Keratinocyte (primary cell): ENCODE results near the gene UBE2R2. TPM values are rescaled to one million over a fixed set of nuclear protein-coding genes. Genes with fewer than 3 reads are reported as not detected.

Experiments used
- DNase-seq: peaks from one replicate; pipeline ENCODE4 v3.0.0-alpha.2; 2011; ENCODE audit warnings: low read depth, missing footprints, low spot score
- FAIRE-seq: peaks from 2 replicates; lab custom pipeline; 2011; peaks lifted over from hg19 to GRCh38; lab: Jason Lieb, UNC
- H2AFZ ChIP-seq: 2 replicates; pipeline ENCODE4 v1.6.0; 2012; ENCODE audit warnings: low read length, control low read depth, inconsistent platforms; ENCODE audit not compliant: control insufficient read depth
- H3K27ac ChIP-seq: 2 replicates; pipeline ENCODE4 v1.5.1; 2011; ENCODE audit warnings: low read length; ENCODE audit not compliant: control insufficient read depth, insufficient read depth
- H3K27me3 ChIP-seq: 3 replicates; pipeline ENCODE4 v1.6.0; 2011; ENCODE audit warnings: low read length; ENCODE audit not compliant: control insufficient read depth, insufficient read depth; ENCODE audit errors: extremely low read depth
- H3K36me3 ChIP-seq, 2 experiments: 2 replicates in 1 of 2; 3 replicates in 1 of 2; pipeline ENCODE4 v1.5.1; 2011; ENCODE audit warnings: low read length in 2 of 2, mild to moderate bottlenecking in 1 of 2; ENCODE audit not compliant: control insufficient read depth in 2 of 2, insufficient read depth in 2 of 2; ENCODE audit errors: extremely low read depth in 1 of 2
- H3K4me1 ChIP-seq: 3 replicates; pipeline ENCODE4 v1.5.1; 2011; ENCODE audit warnings: low read length; ENCODE audit not compliant: control insufficient read depth, insufficient read depth; ENCODE audit errors: extremely low read depth
- H3K4me2 ChIP-seq: 3 replicates; pipeline ENCODE4 v1.6.0; 2011; ENCODE audit warnings: low read depth, low read length; ENCODE audit not compliant: control insufficient read depth, insufficient read depth; ENCODE audit errors: extremely low read depth
- H3K4me3 ChIP-seq, 3 experiments: fragments of 200-600 bp in 1 of 3; sonication (generic) in 1 of 3; 2 replicates in 2 of 3; 3 replicates in 1 of 3; pipeline ENCODE4 v1.5.1; 2011 to 2016; ENCODE audit warnings: low read length in 3 of 3, mild to moderate bottlenecking in 3 of 3, control low read depth in 2 of 3, inconsistent platforms in 1 of 3, low read depth in 1 of 3, mixed read lengths in 1 of 3, mixed run types in 1 of 3, moderate library complexity in 1 of 3; ENCODE audit not compliant: control insufficient read depth in 2 of 3, insufficient read depth in 2 of 3; ENCODE audit errors: extremely low read depth in 1 of 3
- H3K79me2 ChIP-seq: 2 replicates; pipeline ENCODE4 v1.6.0; 2012; ENCODE audit warnings: low read length; ENCODE audit not compliant: control insufficient read depth, insufficient read depth
- H3K9ac ChIP-seq: 3 replicates; pipeline ENCODE4 v1.6.0; 2011; ENCODE audit warnings: low read length; ENCODE audit not compliant: control insufficient read depth, insufficient read depth; ENCODE audit errors: extremely low read depth
- H3K9me1 ChIP-seq: 3 replicates; pipeline ENCODE4 v1.6.0; 2011; ENCODE audit warnings: low read length; ENCODE audit not compliant: control insufficient read depth, insufficient read depth; ENCODE audit errors: extremely low read depth
- H3K9me3 ChIP-seq: 2 replicates; pipeline ENCODE4 v1.5.1; 2012; ENCODE audit warnings: low read depth, low read length; ENCODE audit not compliant: control insufficient read depth
- H4K20me1 ChIP-seq: 3 replicates; pipeline ENCODE4 v1.6.0; 2011; ENCODE audit warnings: low read length; ENCODE audit not compliant: control insufficient read depth, insufficient read depth; ENCODE audit errors: extremely low read depth
- CTCF ChIP-seq, 3 experiments: IDR thresholded peaks in 1 of 3; conservative IDR thresholded peaks in 1 of 3; optimal IDR thresholded peaks in 1 of 3; 2 replicates in 2 of 3; 3 replicates in 1 of 3; pipeline versions ENCODE3 to v1.5.1; 2011; ENCODE audit warnings: low read length in 3 of 3, mild to moderate bottlenecking in 3 of 3, moderate library complexity in 2 of 3, control low read depth in 1 of 3, inconsistent platforms in 1 of 3; ENCODE audit not compliant: insufficient read depth in 2 of 3; ENCODE audit errors: extremely low read depth in 1 of 3
- EZH2 ChIP-seq: IDR thresholded peaks from one replicate; pipeline ENCODE4 v1.6.1; 2012; ENCODE audit warnings: inconsistent platforms, mild to moderate bottlenecking, low read length, moderate library complexity
- dilution Hi-C: fragments of 300-500 bp; cut with MboI; formaldehyde crosslinking; loops from one replicate; pipeline ENCODE4 v1.7.0; 2020; ENCODE audit warnings: low sequenced_read_pairs; ENCODE audit not compliant: extremely low pct_ligation_motif_present
- polyA plus RNA-seq, 5 experiments: library from polyadenylated mRNA; depleted of rRNA in 3 of 5; stranded (reverse) in 3 of 5; stranded (forward) in 1 of 5; unstranded in 1 of 5; fragments of >200 nt; gene quantifications; 1 replicate in 1 of 5; 2 replicates in 3 of 5; 3 replicates in 1 of 5; pipeline versions ENCODE4 v1.2.1 to v1.2.3, GENCODE V29; 2011 to 2012; ENCODE audit warnings: missing spikeins in 2 of 5, low read depth in 1 of 5, low replicate concordance in 1 of 5

The UBE2R2 gene
- polyA plus RNA-seq, 1 donor (not counting 4 experiments of a cell fraction or from before 2014, with no cell fraction given) = 20.5 TPM

GRCh38 chr9:33840381-33840780 lies 23.4 kb downstream of the UBE2R2 start:
- Histone ChIP-seq H3K79me2 (peaks cover 97% of the 10 kb centered on the region), H3K9me1 (no peaks in the 10 kb centered on the region), H2AFZ (no peak overlapping the region), H3K4me2 (no peak overlapping the region), H3K9me3 (no peaks in the 10 kb centered on the region), H3K27me3 (no peaks in the 10 kb centered on the region), H3K4me3 (no peak overlapping the region), H3K36me3 (peaks cover 0 to 2% of the 10 kb centered on the region in 2 experiments), H3K4me1 (peaks cover 24% of the 10 kb centered on the region), H3K27ac (no peak overlapping the region), H4K20me1 (peaks cover 19% of the 10 kb centered on the region), H3K9ac (no peak overlapping the region)
- dilution Hi-C loops = no loop called here
- TF ChIP-seq CTCF (optimal IDR thresholded peaks at IDR 0.05 in 1 of 3, IDR thresholded peaks at IDR 0.05 in 1 of 3, conservative IDR thresholded peaks at IDR 0.05 in 1 of 3; ENCODE audit: extremely low read depth in 1 of 3, insufficient read depth in 2 of 3, low read length in 3 of 3) = no peak
- no peak for TF ChIP-seq EZH2
- FAIRE-seq (no peak), DNase-seq (no peak)

GRCh38 chr9:33843312-33843961 lies 26.5 kb downstream of the UBE2R2 start:
- H4K20me1 ChIP-seq = peaks cover 4% of the 10 kb centered on the region
- dilution Hi-C loops = no loop called here
- H3K9me3 ChIP-seq = no peaks in the 10 kb centered on the region
- no peaks in the 10 kb centered on the region for H3K27me3 ChIP-seq
- no peak for TF ChIP-seq EZH2
- no peak for TF ChIP-seq CTCF (optimal IDR thresholded peaks at IDR 0.05 in 1 of 3, IDR thresholded peaks at IDR 0.05 in 1 of 3, conservative IDR thresholded peaks at IDR 0.05 in 1 of 3; ENCODE audit: extremely low read depth in 1 of 3, insufficient read depth in 2 of 3, low read length in 3 of 3)
- no peak overlapping the region for H3K27ac ChIP-seq
- H3K4me3 ChIP-seq = no peak overlapping the region
- FAIRE-seq = no peak
- H3K4me2 ChIP-seq = no peak overlapping the region
- H3K79me2 ChIP-seq = peaks cover 98% of the 10 kb centered on the region
- no peaks in the 10 kb centered on the region for H3K36me3 ChIP-seq
- no peak for DNase-seq
- no peak overlapping the region for H2AFZ ChIP-seq
- no peak overlapping the region for H3K9ac ChIP-seq
- peaks cover 13% of the 10 kb centered on the region for H3K4me1 ChIP-seq
- no peaks in the 10 kb centered on the region for H3K9me1 ChIP-seq
